Measurements from ENCODE around the gene OR13A1.

- TF ChIP-seq POLR2A (IDR thresholded peaks at IDR 0.05; ENCODE audit: extremely low read depth, insufficient read length) (no peak), MYC (IDR thresholded peaks at IDR 0.05; ENCODE audit: low read depth, low read length) (no peak)
- TF ChIP-seq, protein P1, sequence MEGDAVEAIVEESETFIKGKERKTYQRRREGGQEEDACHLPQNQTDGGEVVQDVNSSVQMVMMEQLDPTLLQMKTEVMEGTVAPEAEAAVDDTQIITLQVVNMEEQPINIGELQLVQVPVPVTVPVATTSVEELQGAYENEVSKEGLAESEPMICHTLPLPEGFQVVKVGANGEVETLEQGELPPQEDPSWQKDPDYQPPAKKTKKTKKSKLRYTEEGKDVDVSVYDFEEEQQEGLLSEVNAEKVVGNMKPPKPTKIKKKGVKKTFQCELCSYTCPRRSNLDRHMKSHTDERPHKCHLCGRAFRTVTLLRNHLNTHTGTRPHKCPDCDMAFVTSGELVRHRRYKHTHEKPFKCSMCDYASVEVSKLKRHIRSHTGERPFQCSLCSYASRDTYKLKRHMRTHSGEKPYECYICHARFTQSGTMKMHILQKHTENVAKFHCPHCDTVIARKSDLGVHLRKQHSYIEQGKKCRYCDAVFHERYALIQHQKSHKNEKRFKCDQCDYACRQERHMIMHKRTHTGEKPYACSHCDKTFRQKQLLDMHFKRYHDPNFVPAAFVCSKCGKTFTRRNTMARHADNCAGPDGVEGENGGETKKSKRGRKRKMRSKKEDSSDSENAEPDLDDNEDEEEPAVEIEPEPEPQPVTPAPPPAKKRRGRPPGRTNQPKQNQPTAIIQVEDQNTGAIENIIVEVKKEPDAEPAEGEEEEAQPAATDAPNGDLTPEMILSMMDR (IDR thresholded peaks at IDR 0.05; ENCODE audit: low read depth, low read length): no peak
Observed at GRCh38 chr10:45353186-45353585, 37.8 kb upstream of the OR13A1 start.
